ENCODE results near the gene FBXO8.
A peak's percentile ranks its signal among the peaks of the same experiment; 100 is the strongest.

FBXO8 gene

GRCh38 chr4:174255786-174256185 is 27.7 kb downstream of the FBXO8 start:
- DNase-seq, result no peak
- in situ Hi-C loops (cut with MboI; ENCODE audit: low pct_unique_long_range_greater_than_20kb, low sequenced_read_pairs), result no loop called here

DNA sequence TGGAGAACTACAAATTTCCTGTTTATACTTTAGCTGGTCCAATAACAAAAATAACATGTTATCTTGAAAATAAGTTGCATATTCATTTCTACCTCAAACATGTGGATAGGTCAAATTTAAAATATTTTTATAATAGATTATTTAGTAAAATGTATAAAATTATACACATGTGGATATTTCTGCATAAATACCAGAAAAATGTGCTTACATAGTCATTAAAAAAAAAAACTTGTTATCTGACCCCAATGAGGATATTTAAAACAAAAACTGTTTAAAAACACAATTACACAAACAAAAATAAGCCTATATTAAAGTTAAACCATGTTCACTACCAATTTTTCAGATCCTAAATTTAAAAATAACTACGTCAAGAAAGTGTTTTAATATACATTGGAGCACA is 28.1 kb downstream of the FBXO8 start:
- in situ Hi-C loops (cut with MboI; ENCODE audit: low pct_unique_long_range_greater_than_20kb, low sequenced_read_pairs), result no loop called here
- no peak for DNase-seq

- in situ Hi-C loops (cut with MboI; ENCODE audit: low pct_unique_long_range_greater_than_20kb, low sequenced_read_pairs), result no loop called here
- DNase-seq, result no peak
These were observed 28.9 kb downstream of the FBXO8 start for GRCh38 chr4:174254613-174255012.

DNA sequence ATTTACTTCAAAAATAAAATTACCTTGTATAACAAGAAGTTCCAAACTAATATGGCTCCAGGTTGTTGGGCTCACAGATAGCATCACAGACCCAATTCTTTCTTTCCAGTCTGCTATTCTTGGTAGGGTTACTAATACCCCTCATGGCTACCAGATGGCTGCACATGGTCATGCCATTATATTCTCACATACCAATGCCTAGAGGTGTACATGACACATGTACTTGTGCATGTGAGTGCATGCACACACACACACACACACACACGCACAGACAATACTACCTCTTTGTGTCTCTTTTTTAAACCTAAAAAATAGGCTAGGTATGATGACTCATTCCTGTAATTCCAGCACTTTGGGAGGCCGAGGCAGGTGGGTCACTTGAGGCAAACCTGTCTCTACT is 31.1 kb downstream of the FBXO8 start:
- in situ Hi-C loops (cut with MboI; ENCODE audit: low pct_unique_long_range_greater_than_20kb, low sequenced_read_pairs), result no loop called here
- no peak for DNase-seq

GRCh38 chr4:174248407-174248806 is 35.1 kb downstream of the FBXO8 start:
- no peak for DNase-seq

GRCh38 chr4:174245714-174246113 is 37.8 kb downstream of the FBXO8 start:
- DNase-seq, result no peak
- in situ Hi-C loops (cut with MboI; ENCODE audit: low pct_unique_long_range_greater_than_20kb, low sequenced_read_pairs), result no loop called here

More at GRCh38 chr4:174248407-174248806, 35.1 kb downstream of the FBXO8 start:
- in situ Hi-C loops (cut with MboI; ENCODE audit: low pct_unique_long_range_greater_than_20kb, low sequenced_read_pairs), result no loop called here

GRCh38 chr4:174244441-174244840 is 39.0 kb downstream of the FBXO8 start:
- in situ Hi-C loops (cut with MboI; ENCODE audit: low pct_unique_long_range_greater_than_20kb, low sequenced_read_pairs), result no loop called here
- no peak for DNase-seq

- in situ Hi-C loops (cut with MboI; ENCODE audit: low pct_unique_long_range_greater_than_20kb, low sequenced_read_pairs), result no loop called here
- DNase-seq, result no peak
These were observed 42.3 kb downstream of the FBXO8 start for GRCh38 chr4:174241162-174241561.

DNA sequence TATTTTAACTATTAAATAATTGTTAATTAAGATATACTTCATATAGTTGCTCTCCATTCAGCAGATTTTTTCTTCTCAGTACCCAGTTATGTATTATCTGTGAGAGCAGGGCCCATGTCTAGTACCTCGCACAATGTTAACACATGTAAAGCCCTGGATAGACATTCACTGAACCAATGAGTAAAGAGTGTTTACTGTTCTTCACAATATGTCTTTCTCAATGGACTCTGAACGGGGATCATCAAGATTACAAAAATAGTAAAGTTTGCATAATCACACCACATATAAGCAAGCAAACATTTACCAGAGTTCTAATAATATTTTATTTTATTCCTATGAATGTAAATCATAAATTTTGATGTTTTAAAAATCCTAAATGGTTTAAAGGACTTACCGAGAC is 47.1 kb downstream of the FBXO8 start:
- DNase-seq, result no peak
- in situ Hi-C loops (cut with MboI; ENCODE audit: low pct_unique_long_range_greater_than_20kb, low sequenced_read_pairs), result no loop called here

- DNase-seq, result no peak
- in situ Hi-C loops (cut with MboI; ENCODE audit: low pct_unique_long_range_greater_than_20kb, low sequenced_read_pairs), result no loop called here
These were observed 52.8 kb downstream of the FBXO8 start for GRCh38 chr4:174230680-174231079.

DNA sequence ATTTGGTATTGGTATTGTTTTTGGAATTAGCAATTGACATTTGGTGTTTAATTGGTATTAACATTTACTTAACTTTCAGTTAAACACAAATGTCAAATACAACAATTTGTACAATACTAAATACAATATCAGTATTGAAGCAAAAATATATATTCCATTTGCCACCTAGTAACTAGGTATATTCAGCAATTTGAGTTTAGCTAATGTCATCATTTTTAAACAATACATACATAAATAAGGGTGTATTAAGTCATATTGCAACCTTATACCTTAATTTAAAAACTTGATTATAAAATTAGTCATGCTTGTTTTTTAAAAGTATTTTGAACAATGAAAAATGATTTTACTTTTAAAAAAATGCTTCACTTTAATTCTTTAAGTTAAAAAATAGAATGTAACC is 53.3 kb downstream of the FBXO8 start:
- in situ Hi-C loops (cut with MboI; ENCODE audit: low pct_unique_long_range_greater_than_20kb, low sequenced_read_pairs), result no loop called here
- DNase-seq, result no peak

GRCh38 chr4:174228988-174229387 is 54.5 kb downstream of the FBXO8 start:
- in situ Hi-C loops (cut with MboI; ENCODE audit: low pct_unique_long_range_greater_than_20kb, low sequenced_read_pairs), result no loop called here
- DNase-seq, result no peak

DNA sequence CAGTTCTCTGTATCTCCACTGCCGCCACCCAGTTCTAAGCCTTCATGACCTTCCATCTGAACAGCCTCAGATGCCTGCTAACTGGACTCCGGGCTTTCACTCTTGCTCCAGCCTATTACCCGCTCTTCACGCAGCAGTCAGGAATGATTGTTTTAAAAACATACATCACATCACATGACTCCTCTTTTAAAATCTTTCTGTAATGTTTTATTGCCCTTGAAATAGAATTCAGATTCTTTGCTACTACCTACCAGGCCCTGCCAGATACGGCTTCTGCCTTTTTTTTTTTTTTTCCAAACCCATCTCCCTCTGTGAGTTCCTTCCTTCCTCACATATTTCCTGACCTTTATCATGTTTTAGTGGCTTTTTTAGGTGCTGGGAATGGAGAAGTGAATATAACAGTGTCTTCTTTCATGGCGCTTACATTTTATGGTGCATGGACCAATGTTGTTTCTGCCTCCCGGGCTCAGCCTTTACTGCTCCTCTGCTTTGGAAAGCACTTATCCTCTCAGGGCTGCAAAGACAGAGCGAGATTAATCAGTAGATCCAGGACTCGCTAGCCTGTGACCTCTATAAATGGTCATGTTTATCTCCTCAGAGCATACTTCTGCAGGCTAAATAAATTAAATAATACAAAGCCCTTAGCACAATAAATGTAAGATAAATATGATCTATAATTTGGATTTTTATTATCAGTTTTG is 58.0 kb downstream of the FBXO8 start:
- in situ Hi-C loops (cut with MboI; ENCODE audit: low pct_unique_long_range_greater_than_20kb, low sequenced_read_pairs), result no loop called here

DNA sequence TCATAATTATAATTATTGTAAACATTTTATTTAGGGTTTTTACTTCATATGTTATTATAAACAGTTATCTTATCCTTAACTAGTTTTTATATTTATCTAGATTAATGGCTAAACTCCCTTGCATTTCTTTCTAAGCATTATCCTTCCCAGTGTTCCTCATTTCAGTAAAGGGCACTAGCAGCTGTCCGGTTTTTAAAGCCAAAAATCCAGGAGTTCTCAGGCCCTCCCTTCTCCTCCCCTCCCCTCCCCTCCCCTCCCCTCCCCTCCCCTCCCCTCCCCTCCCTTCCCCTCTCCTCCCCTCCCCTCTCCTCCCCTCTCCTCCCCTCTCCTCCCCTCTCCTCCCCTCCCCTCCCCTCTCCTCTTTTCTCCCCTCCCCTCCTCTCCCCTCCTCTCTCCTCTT is 58.9 kb downstream of the FBXO8 start:
- in situ Hi-C loops (cut with MboI; ENCODE audit: low pct_unique_long_range_greater_than_20kb, low sequenced_read_pairs), result no loop called here
- no peak for DNase-seq

More for the DNA sequence above, 58.0 kb downstream of the FBXO8 start:
- no peak for DNase-seq

GRCh38 chr4:174222266-174222872 is 61.1 kb downstream of the FBXO8 start:
- DNase-seq, result peak; percentile 52
- in situ Hi-C loops (cut with MboI; ENCODE audit: low pct_unique_long_range_greater_than_20kb, low sequenced_read_pairs), result no loop called here

- no peak for DNase-seq
- in situ Hi-C loops (cut with MboI; ENCODE audit: low pct_unique_long_range_greater_than_20kb, low sequenced_read_pairs), result no loop called here
These were observed 65.2 kb downstream of the FBXO8 start for GRCh38 chr4:174218127-174218790.

- in situ Hi-C loops (cut with MboI; ENCODE audit: low pct_unique_long_range_greater_than_20kb, low sequenced_read_pairs), result no loop called here
- DNase-seq, result peak; percentile 46
These were observed 66.0 kb downstream of the FBXO8 start for GRCh38 chr4:174217273-174218126.

GRCh38 chr4:174216799-174217272 is 66.6 kb downstream of the FBXO8 start:
- DNase-seq, result no peak
- in situ Hi-C loops (cut with MboI; ENCODE audit: low pct_unique_long_range_greater_than_20kb, low sequenced_read_pairs), result no loop called here

GRCh38 chr4:174215961-174216680 is 67.3 kb downstream of the FBXO8 start:
- no peak for DNase-seq
- in situ Hi-C loops (cut with MboI; ENCODE audit: low pct_unique_long_range_greater_than_20kb, low sequenced_read_pairs), result no loop called here

Data from KBM-7 (cell line).